Urinary bladder (tissue), 4 donors: ENCODE data around the gene ZBTB42. TPM values are rescaled to one million over a fixed set of nuclear protein-coding genes. Genes with fewer than 3 reads are reported as not detected.
A peak's percentile ranks its signal among the peaks of the same experiment; 100 is the strongest.

Source experiments
- DNase-seq: peaks from one replicate; pipeline ENCODE4 v3.0.0-alpha.2; 2015; ENCODE audit errors: extremely low spot score
- H3K27ac ChIP-seq: one replicate; pipeline ENCODE4 v1.5.1; 2013; ENCODE audit warnings: low read depth, mild to moderate bottlenecking, moderate library complexity
- H3K36me3 ChIP-seq: one replicate; pipeline ENCODE4 v1.6.1; 2013; ENCODE audit warnings: mild to moderate bottlenecking, moderate library complexity; ENCODE audit not compliant: insufficient read depth
- H3K4me1 ChIP-seq: one replicate; pipeline ENCODE4 v1.6.1; 2013; ENCODE audit warnings: mild to moderate bottlenecking, moderate library complexity; ENCODE audit not compliant: insufficient read depth
- H3K4me3 ChIP-seq: one replicate; pipeline ENCODE4 v1.5.1; 2013; ENCODE audit warnings: low read depth, low read length
- WGBS: extraction: QIAGEN DNeasy Blood & Tissue Kit; methylation state at CpG from one replicate; pipeline ENCODE4 v1.1.7; 2013; 5-methylcytosine and 5-hydroxymethylcytosine counted together
- polyA plus RNA-seq: library from polyadenylated mRNA; stranded (reverse); fragments of 200-250 nt; gene quantifications from one replicate; pipeline ENCODE4 v1.2.3, GENCODE V29; 2013
- total RNA-seq: library from RNA; depleted of rRNA; stranded (reverse); fragments of >200 nt; gene quantifications from one replicate; pipeline ENCODE4 v1.2.3, GENCODE V29; 2014
- donor health status: healthy with polysubstance abuse.
- donor health status: healthy.

ZBTB42 gene
- total and polyA plus RNA-seq, 2 donors: 3.5 to 6.3 TPM

DNA sequence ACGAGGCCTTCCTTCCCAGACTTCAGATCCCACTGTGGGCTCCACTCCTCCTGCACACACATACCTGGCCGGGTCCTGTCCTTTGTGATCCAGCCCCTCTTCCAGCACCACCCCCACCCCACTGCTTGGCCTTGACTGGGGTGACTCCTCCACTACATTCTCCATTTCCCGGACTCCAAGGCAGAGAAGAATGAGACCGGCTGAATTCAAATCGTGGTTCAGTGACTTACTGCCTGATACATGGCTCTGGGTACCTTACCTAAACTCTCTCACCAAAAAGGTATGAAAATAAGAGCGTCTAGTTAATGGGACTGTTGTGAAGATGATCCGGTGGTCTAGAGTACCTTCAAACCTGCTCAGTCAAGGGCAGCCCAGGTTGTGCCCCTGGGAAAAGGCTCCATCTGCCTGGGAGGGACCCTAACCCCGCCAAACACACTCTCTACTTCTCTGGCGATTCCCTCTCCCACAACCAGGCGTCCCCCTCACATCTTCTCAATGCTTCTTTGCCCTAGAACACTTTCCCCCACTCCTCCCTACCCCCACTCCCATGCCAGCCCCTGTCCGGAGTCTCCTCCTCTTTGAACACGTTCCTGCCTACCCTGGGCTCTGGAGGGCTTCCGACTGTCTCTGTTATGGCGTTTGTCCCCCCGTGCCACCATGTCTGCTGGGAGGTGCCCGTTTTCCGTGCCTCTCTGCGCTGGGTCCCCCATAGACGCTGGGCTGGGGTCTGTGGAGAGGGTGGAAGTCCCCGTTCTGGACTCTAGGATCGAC is 1.5 kb upstream of the ZBTB42 start:
- WGBS: 19% methylated on average over 21 of the region's 21 CpGs
- peak; percentile 54 for DNase-seq
- peak overlapping the region; percentile 96 for H3K27ac ChIP-seq
- peaks cover 4% of the 10 kb centered on the region for H3K4me1 ChIP-seq
- H3K36me3 ChIP-seq: no peaks in the 10 kb centered on the region
- peak overlapping the region; percentile 62 for H3K4me3 ChIP-seq

DNA sequence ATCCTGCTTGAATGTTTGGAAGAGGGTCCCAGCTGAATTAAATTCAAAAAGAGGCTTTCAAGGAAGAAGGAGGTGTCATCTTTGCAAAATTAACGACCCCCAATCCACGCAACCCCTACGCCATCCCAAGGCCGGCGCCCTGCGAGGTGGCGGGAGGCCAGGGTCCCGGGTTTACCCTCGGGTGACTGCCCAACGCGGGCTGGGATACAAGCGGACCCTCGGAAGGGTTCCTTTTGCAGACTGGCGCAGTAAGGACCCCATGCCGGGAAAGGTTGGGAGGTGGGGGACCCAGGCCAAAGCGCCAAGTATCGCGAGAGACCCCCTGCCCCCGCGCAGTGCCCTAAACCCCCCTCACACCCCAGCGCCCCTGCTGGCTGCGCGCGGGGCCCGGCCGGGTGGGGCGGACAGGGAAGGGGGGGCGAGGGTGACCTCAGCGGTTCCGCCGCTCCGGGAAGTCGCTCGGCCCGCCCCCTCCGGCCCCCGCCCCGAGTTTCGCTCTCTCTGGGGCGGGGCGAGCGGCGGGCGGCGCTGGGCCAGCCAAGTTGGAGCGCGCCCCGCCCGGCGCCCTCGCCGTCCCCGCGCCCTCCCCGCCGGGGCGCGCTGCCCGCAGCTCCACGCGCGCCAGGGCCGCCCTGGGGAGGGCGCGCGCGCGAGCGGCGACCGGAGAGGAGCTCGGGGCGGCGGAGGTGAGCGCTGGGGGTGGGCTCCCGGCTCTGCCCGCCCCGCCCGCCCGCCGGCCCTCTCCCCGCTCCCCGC is 708 bp upstream of the ZBTB42 start:
- peak overlapping the region; percentile 62 for H3K4me3 ChIP-seq

DNA sequence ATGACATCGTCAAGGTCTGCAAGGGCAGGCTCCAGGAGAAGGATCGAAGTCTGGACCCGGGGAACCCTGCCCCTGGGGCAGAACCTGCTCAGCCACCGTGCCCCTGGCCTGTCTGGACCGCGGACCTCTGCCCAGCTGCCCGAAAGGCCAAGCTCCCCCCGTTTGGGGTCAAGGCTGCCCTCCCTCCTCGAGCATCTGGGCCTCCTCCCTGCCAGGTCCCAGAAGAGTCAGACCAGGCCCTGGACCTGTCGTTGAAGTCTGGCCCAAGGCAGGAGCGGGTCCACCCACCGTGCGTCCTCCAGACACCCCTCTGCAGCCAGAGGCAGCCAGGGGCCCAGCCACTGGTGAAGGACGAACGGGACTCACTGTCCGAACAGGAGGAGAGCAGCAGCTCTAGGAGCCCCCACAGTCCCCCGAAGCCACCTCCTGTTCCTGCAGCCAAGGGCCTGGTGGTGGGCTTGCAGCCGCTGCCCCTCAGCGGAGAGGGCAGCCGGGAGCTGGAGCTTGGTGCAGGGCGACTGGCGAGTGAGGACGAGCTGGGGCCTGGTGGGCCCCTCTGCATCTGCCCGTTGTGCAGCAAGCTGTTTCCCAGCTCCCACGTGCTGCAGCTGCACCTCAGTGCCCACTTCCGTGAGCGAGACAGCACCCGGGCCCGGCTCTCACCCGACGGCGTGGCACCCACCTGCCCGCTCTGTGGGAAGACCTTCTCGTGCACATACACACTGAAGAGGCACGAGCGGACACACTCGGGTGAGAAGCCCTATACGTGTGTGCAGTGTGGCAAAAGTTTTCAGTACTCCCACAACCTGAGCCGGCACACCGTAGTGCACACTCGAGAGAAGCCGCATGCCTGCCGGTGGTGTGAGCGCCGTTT is 856 bp downstream of the ZBTB42 start:
- Histone ChIP-seq H3K4me3 (peak overlapping the region; percentile 62), H3K27ac (no peak overlapping the region), H3K4me1 (peaks cover 4% of the 10 kb centered on the region), H3K36me3 (no peaks in the 10 kb centered on the region)
- WGBS: 78% methylated on average over 45 of the region's 45 CpGs
- DNase-seq: no peak

More for the DNA sequence above, 708 bp upstream of the ZBTB42 start:
- Histone ChIP-seq H3K4me1 (peaks cover 4% of the 10 kb centered on the region), H3K27ac (peak overlapping the region; percentile 96), H3K36me3 (no peaks in the 10 kb centered on the region)
- no peak for DNase-seq
- under 1% methylated on average over 83 of the region's 83 CpGs for WGBS

GRCh38 chr14:104802394-104803184 is 1.7 kb downstream of the ZBTB42 start:
- Histone ChIP-seq H3K36me3 (no peaks in the 10 kb centered on the region), H3K27ac (no peak overlapping the region), H3K4me3 (no peak overlapping the region), H3K4me1 (peaks cover 4% of the 10 kb centered on the region)
- 94% methylated on average over 20 of the region's 20 CpGs for WGBS
- DNase-seq: no peak

- Histone ChIP-seq H3K4me3 (no peak overlapping the region), H3K4me1 (peaks cover 4% of the 10 kb centered on the region), H3K27ac (no peak overlapping the region), H3K36me3 (no peaks in the 10 kb centered on the region)
- DNase-seq: no peak
- 84% methylated on average over 19 of the region's 19 CpGs for WGBS
Measured at GRCh38 chr14:104803280-104803911, 2.5 kb downstream of the ZBTB42 start.

DNA sequence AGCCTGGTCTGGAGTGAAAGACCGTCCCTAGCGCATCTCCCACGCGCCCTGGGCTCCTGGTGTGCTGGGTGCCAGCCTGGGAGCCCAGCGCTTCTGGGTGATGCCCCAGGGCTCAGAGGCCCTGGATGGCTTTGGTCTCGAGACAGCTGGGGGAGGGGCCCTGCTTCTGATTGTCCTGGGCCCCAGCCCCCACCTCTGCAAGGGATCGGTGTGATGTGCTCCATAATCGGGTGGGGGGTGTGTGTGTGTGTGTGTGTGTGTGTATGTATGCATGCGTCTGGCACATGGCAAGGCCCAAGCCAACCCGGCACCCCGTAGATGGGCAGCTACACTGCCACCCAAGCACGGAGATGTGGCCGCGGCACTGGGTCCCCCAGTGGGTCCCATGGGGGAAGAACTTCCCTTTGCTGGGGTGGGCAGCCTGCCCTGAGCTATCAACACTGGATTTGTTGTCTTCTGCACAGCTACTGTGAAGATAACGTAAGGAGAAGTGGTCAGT is 3.1 kb downstream of the ZBTB42 start:
- DNase-seq: no peak
- H3K27ac ChIP-seq: no peak overlapping the region
- H3K4me1 ChIP-seq: peaks cover 4% of the 10 kb centered on the region
- no peaks in the 10 kb centered on the region for H3K36me3 ChIP-seq
- 84% methylated on average over 15 of the region's 15 CpGs for WGBS
- H3K4me3 ChIP-seq: no peak overlapping the region

DNA sequence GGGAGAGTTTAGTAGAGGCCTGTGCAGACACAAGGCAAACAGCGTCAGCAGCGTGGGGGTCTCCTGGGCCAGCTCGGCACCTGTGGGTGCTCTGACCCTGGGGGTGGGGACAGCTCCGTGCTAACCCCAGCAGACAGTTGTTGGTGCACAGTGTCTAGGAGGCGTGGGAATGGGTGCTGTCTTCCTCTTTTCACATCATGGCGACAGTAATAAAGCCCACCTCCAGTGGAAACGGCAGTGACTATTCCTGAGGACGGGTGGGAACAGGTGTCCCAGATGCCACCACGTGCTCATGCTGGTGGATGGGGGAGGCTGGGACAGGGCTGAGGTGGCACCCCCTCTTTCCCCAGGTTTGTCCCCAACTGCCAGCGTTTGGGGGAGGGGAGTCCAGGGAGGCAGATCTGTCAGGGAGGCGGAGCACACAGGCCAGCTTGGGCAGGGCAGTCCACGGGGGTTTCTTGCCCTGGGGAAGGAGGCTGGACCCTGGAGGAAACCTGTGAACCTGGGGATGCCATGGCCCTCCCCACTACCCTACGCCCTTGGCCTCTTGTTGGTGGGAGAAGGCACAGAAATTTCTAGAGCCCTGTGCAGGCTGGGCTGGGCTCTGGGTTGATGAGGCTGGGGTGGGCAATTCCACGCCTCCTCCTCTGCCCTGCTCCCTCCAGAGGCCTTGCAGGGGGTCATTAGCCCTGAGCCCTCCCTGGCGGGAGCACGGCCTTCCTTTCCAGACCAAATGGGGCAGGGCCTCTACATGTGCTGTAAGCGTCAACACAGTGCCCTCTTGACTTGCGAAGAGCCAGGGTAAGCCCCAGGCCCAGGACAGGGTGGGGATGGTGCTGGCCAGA is 3.8 kb downstream of the ZBTB42 start:
- no peak for DNase-seq
- no peak overlapping the region for H3K4me3 ChIP-seq
- peaks cover 4% of the 10 kb centered on the region for H3K4me1 ChIP-seq
- no peaks in the 10 kb centered on the region for H3K36me3 ChIP-seq
- WGBS: 84% methylated on average over 18 of the region's 18 CpGs
- H3K27ac ChIP-seq: no peak overlapping the region

DNA sequence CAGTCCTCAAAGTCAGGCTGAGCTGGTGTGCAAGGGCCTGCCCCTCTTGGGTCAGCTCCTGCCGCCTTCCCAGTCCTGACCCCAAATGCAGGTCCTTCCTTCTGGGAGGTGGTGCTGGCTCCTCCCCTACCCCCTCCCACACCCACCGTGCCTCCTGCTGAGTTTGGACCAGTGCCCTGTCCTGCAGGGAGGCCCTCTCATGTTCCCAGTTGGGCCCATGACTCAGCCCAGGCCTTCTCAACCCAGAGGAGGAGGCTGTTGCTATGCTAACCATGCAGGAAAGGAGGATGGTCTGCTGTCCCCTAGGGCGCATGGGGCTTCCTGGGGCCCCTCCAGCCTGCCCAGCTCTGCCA is 4.4 kb downstream of the ZBTB42 start:
- Histone ChIP-seq H3K27ac (no peak overlapping the region), H3K4me3 (no peak overlapping the region), H3K36me3 (no peaks in the 10 kb centered on the region), H3K4me1 (peaks cover 4% of the 10 kb centered on the region)
- no peak for DNase-seq
- WGBS: 60% methylated on average over 3 of the region's 3 CpGs

DNA sequence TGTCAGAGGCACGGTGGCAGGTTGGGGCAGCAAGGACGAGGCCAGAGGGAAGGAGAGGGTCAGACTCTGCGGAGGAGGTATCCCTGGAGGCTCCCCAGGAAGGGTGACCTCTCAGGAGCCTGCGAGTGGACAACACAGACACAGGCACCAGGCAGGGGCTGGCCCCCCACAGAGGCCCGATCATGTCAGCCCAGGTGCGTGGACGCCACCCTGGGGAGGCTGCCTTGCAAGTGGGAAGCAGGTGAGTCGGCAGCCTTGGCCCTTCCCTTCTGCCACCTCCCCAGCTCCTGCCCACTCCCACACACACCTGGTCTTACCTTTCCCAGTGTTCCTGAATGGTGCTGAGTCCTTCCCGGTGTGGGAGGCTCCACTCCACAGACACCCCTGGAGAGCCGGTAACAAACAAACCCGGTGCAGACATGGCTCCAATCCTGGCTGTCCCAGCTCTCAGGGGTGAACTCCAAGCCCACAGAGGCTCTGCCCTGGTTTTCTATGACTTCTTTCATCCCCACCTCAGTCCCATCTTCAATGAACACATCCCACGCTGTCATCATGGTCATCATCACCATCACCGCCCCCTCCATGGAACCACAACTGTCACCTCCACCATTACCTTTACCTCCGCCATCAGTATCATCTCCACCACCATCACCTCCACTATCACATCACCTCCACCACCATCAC is 5.2 kb downstream of the ZBTB42 start:
- DNase-seq: no peak
- H3K27ac ChIP-seq: no peak overlapping the region
- H3K4me3 ChIP-seq: no peak overlapping the region
- WGBS: 87% methylated on average over 14 of the region's 14 CpGs
- H3K4me1 ChIP-seq: peaks cover 4% of the 10 kb centered on the region
- H3K36me3 ChIP-seq: no peaks in the 10 kb centered on the region

DNA sequence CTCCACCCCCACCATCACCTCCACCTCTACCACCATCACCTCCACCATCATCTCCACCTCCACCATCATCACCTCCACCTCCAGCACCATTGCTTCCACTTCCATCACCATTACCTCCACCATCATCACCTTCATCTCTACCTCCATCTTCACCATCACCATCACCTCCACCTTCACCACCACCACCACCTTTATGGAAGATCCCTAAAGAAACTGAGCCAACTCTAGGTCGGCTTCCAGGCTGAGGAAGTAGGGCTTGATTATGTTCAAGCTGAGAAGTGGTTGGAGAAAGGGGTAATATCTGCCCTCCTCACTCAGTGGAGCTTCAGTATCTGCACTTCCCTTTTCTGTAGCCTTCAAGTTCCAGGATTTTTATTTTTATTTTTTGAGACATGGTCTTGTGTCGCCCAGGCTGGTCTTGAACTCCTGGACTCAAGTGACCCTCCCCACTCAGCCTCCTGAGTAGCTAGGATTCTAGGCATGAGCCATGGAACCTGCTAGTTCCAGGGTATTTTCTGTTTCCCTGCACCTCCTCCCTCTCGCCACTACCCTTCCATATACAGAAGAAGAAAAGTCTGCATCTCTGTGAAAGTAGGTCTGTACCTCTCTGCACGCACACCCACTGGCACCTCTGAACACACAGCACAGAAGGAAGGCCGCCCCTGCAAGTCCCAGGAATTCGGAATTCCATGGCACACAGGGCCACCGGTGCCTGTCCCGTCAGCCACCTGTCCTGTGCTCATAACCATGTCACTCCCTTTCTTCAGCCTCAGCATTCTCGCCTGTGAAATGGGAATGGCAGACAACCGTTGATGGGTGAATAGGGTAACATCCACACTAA is 5.9 kb downstream of the ZBTB42 start:
- Histone ChIP-seq H3K36me3 (no peaks in the 10 kb centered on the region), H3K27ac (no peak overlapping the region), H3K4me3 (no peak overlapping the region), H3K4me1 (peaks cover under 1% of the 10 kb centered on the region)
- DNase-seq: no peak
- 89% methylated on average over 10 of the region's 10 CpGs for WGBS

DNA sequence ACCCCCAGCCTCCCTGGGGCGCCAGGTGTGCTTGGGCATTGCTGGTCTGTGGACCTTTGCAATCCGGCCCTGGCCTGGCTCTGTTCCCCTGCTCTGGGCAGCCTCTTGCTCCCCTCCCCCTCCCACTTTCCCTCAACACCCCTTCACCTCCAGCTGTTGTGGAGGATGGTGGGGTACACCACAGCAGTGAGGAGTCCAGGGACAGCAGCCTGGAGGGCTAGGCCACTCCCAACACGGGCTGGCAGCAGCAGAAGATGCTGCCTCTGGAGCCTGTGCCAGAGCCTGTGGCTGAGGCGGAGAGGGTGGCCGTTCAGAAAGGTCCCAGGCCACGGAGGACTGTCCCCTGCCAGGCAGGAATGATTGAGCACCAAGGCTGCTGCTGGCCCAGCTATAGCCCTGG is 7.6 kb downstream of the ZBTB42 start:
- DNase-seq: no peak
- Histone ChIP-seq H3K27ac (no peak overlapping the region), H3K4me3 (no peak overlapping the region), H3K36me3 (no peaks in the 10 kb centered on the region), H3K4me1 (no peaks in the 10 kb centered on the region)
- WGBS: 82% methylated on average over 6 of the region's 6 CpGs
